K562 (cell line): ENCODE results near the gene UBE2H. TPM values are rescaled to one million over a fixed set of nuclear protein-coding genes. Genes with fewer than 3 reads are reported as not detected.

Source experiments
- BRCA1 ChIP-seq, 2 experiments: fragments of 450-650 bp in 1 of 2; sonication (generic) in 1 of 2; formaldehyde crosslinking in 1 of 2; IDR thresholded peaks; 2 replicates each; pipeline versions ENCODE4 v1.5.0 to v1.6.1; 2017 to 2020; ENCODE audit warnings: mild to moderate bottlenecking in 1 of 2, missing genetic modification reagents in 1 of 2
- GTF3C2 ChIP-seq: IDR thresholded peaks from 3 replicates; pipeline ENCODE4 v1.6.1; 2011; ENCODE audit warnings: borderline replicate concordance, mild to moderate bottlenecking, moderate library complexity; ENCODE audit not compliant: insufficient read length; ENCODE audit errors: extremely low read depth
- HDGF ChIP-seq: fragments of 450-650 bp; IDR thresholded peaks from 2 replicates; pipeline ENCODE4 v1.6.1; 2016
- HMG20A ChIP-seq: fragments of 450-650 bp; formaldehyde crosslinking; conservative IDR thresholded peaks from 2 replicates; pipeline ENCODE4 v1.4.0; 2020; ENCODE audit warnings: mild to moderate bottlenecking, mixed read lengths
- IFI16 ChIP-seq: fragments of 250-450 bp; sonication (Bioruptor Pico); IDR thresholded peaks from 2 replicates; pipeline ENCODE4 v2.1.2; 2022; ENCODE audit warnings: mild to moderate bottlenecking, inconsistent platforms
- ILK ChIP-seq: fragments of 450-650 bp; IDR thresholded peaks from 2 replicates; pipeline ENCODE4 v1.6.1; 2016; ENCODE audit warnings: missing genetic modification characterization, low read depth, mild to moderate bottlenecking, missing compliant biosample characterization, moderate library complexity, borderline replicate concordance
- NFYB ChIP-seq: IDR thresholded peaks from 2 replicates; pipeline ENCODE4 v1.6.1; 2011; ENCODE audit warnings: mild to moderate bottlenecking, moderate library complexity; ENCODE audit not compliant: insufficient read length; ENCODE audit errors: extremely low read depth
- NR1H2 ChIP-seq: sonication (generic); formaldehyde crosslinking; IDR thresholded peaks from 2 replicates; pipeline ENCODE4 v1.4.0; 2020; ENCODE audit warnings: mild to moderate bottlenecking, missing genetic modification reagents
- POLR2G ChIP-seq: fragments of 200-400 bp; formaldehyde crosslinking; IDR thresholded peaks from 2 replicates; pipeline ENCODE4 v1.6.1; 2017; ENCODE audit warnings: low read depth, mild to moderate bottlenecking, antibody characterized with exemption, low read length, moderate library complexity
- RFX7 ChIP-seq: fragments of 250-450 bp; sonication (Bioruptor Pico); IDR thresholded peaks from 2 replicates; pipeline ENCODE4 v1.5.1; 2021; ENCODE audit warnings: mild to moderate bottlenecking
- TRIM24 ChIP-seq, 2 experiments: fragments of 450-650 bp; IDR thresholded peaks; 2 replicates each; pipeline ENCODE4 v1.6.1; 2016
- TRIM28 ChIP-seq: fragments of 450-650 bp; IDR thresholded peaks from 2 replicates; pipeline ENCODE4 v1.6.1; 2017
- ZBTB43 ChIP-seq: sonication (generic); formaldehyde crosslinking; IDR thresholded peaks from 2 replicates; pipeline ENCODE4 v1.8.0; 2023; ENCODE audit warnings: mild to moderate bottlenecking, missing genetic modification reagents
- ZBTB49 ChIP-seq: sonication (generic); formaldehyde crosslinking; IDR thresholded peaks from 2 replicates; pipeline ENCODE4 v1.8.0; 2022; ENCODE audit warnings: missing genetic modification reagents, mild to moderate bottlenecking, borderline replicate concordance
- ZKSCAN8 ChIP-seq: fragments of 200-800 bp; sonication (Bioruptor generic); IDR thresholded peaks from 2 replicates; pipeline ENCODE4 v1.6.1; 2016; ENCODE audit warnings: missing genetic modification characterization, missing compliant biosample characterization
- ZNF316 ChIP-seq: fragments of 450-650 bp; IDR thresholded peaks from 2 replicates; pipeline ENCODE4 v1.6.1; 2016
- polyA plus RNA-seq, 8 experiments: library from polyadenylated mRNA; depleted of rRNA in 4 of 8; stranded (reverse) in 5 of 8; unstranded in 3 of 8; fragments of >200 nt; fragmentation: Nextera tagmentation in 2 of 8; fragmentation: Illumina TruSeq in 1 of 8; extraction: Ambion mirVana in 2 of 8; extraction: Trizol in 1 of 8; gene quantifications; 2 replicates each; pipeline versions ENCODE4 v1.2.1 to v1.2.3, GENCODE V29; 2011 to 2014; ENCODE audit warnings: inconsistent platforms in 1 of 8, missing spikeins in 1 of 8
- total RNA-seq, 7 experiments: library from RNA; depleted of rRNA in 6 of 7; stranded (reverse); fragments of >200 nt in 6 of 7; fragmentation: Illumina TruSeq in 2 of 7; extraction: Trizol in 2 of 7; gene quantifications; 2 replicates each; pipeline versions ENCODE4 v1.2.1 to v1.2.3, GENCODE V29; 2011 to 2021; ENCODE audit warnings: low replicate concordance in 1 of 7
- TF ChIP-seq, protein P1 (sequence below): fragments of 250-450 bp; sonication (Bioruptor Pico); IDR thresholded peaks from 2 replicates; pipeline ENCODE4 v1.5.0; 2021; ENCODE audit warnings: mild to moderate bottlenecking, borderline replicate concordance

The UBE2H gene
- total and polyA plus RNA-seq, 9 of the 15 experiments (the other 6 are each of a cell fraction or from before 2014, with no cell fraction given): 6.3 to 33.0 (median 13.3) TPM

DNA sequence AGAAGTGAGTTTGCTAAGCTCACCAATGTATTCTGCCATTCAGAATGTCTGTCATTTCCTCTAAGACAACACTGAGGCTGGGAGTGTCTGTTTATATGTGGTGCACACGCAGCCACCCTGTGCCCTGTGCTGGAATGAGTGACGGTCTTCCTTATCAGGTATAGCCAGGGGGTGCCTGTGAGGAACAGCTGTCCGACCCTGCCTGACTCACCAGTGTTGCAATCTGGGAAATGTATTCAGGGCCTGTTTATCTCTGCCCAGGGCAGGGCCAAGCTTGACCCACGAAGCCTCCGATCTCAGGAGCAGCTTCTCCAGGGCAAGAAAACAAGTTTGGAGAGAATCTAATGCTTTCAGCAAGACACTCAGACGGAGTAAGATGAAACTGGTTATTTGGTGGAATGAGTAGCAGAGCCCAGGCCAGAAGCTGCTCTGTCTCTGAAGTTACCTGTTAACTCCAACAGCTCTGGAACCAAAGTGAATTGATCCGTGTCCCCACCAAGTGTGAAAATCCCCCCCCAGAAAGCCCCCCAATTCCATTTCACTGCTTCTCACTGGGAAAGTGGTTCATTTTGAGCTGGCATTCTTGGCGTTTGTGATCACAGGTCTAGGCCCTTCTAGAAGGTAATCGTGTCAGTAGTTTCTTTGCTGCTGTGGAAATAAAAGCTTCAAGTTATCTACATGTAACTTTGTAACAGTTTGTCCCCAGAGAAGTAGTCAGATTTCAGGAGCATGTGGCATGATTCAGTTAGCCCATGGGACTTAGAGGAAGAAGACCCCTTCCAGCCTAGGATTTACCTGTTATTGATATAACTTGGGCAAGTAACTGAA is 6.1 kb upstream of the UBE2H start (continued):
- TF ChIP-seq IFI16 (no peak), ZNF316 (no peak), ILK (tag) (no peak), ZKSCAN8 (CRISPR knock-in tag) (peak; percentile 96), ZBTB43 (CRISPR knock-in tag) (peak; percentile 88), HDGF (no peak), NFYB (no peak), TRIM24 (IDR thresholded peaks at IDR 0.05) (peak; percentile 100), HMG20A (no peak), POLR2G (no peak), NR1H2 (CRISPR knock-in tag) (peak; percentile 68; the same call in 1 of the 2 replicates), TRIM28 (peak; percentile 98), ZBTB49 (CRISPR knock-in tag) (no peak), BRCA1 (IDR thresholded peaks at IDR 0.05) (no peak), BRCA1 (CRISPR knock-in tag; IDR thresholded peaks at IDR 0.05) (no peak), GTF3C2 (no peak), RFX7 (no peak)
- TF ChIP-seq, protein P1, sequence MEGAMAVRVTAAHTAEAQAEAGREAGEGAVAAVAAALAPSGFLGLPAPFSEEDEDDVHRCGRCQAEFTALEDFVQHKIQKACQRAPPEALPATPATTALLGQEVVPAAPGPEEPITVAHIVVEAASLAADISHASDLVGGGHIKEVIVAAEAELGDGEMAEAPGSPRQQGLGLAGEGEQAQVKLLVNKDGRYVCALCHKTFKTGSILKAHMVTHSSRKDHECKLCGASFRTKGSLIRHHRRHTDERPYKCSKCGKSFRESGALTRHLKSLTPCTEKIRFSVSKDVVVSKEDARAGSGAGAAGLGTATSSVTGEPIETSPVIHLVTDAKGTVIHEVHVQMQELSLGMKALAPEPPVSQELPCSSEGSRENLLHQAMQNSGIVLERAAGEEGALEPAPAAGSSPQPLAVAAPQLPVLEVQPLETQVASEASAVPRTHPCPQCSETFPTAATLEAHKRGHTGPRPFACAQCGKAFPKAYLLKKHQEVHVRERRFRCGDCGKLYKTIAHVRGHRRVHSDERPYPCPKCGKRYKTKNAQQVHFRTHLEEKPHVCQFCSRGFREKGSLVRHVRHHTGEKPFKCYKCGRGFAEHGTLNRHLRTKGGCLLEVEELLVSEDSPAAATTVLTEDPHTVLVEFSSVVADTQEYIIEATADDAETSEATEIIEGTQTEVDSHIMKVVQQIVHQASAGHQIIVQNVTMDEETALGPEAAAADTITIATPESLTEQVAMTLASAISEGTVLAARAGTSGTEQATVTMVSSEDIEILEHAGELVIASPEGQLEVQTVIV (CRISPR knock-in tag): no peak
